HUES6 (cell line): ENCODE data around the gene ADGRL3.
"Not testable (repeated sequence)": the region's sequence is repeated elsewhere in the genome, so short reads cannot be mapped to it uniquely, and the experiment has no call there.

Experiments
- H3K27ac ChIP-seq: 2 replicates; pipeline ENCODE4 v1.7.0; 2013; ENCODE audit warnings: low read depth, mild to moderate bottlenecking, low read length, inconsistent platforms
- H3K27me3 ChIP-seq: 2 replicates; pipeline ENCODE4 v1.6.1; 2013; ENCODE audit warnings: low read length; ENCODE audit not compliant: control insufficient read depth, insufficient read depth
- H3K36me3 ChIP-seq: 2 replicates; pipeline ENCODE4 v1.6.1; 2013; ENCODE audit warnings: low read length; ENCODE audit not compliant: control insufficient read depth, insufficient read depth
- H3K4me1 ChIP-seq: 2 replicates; pipeline ENCODE4 v1.6.1; 2013; ENCODE audit warnings: low read length; ENCODE audit not compliant: control insufficient read depth, insufficient read depth
- H3K4me3 ChIP-seq: 2 replicates; pipeline ENCODE4 v1.5.1; 2013; ENCODE audit warnings: low read depth, low read length
- H3K9ac ChIP-seq: one replicate; pipeline ENCODE4 v1.6.1; 2013; ENCODE audit warnings: mild to moderate bottlenecking, low read length
- H3K9me3 ChIP-seq: 2 replicates; pipeline ENCODE4 v1.6.1; 2013; ENCODE audit warnings: low read depth, low read length; ENCODE audit not compliant: control insufficient read depth, insufficient read depth

Gene ADGRL3

GRCh38 chr4:61827907-61828391 is 627.8 kb downstream of the ADGRL3 start:
- no peak overlapping the region for H3K9ac ChIP-seq
- H3K9me3 ChIP-seq, result no peaks in the 10 kb centered on the region
- H3K27me3 ChIP-seq, result no peaks in the 10 kb centered on the region
- H3K27ac ChIP-seq, result no peak overlapping the region
- H3K4me1 ChIP-seq, result peaks cover 20% of the 10 kb centered on the region
- no peak overlapping the region for H3K4me3 ChIP-seq
- no peaks in the 10 kb centered on the region for H3K36me3 ChIP-seq

- peaks cover 20% of the 10 kb centered on the region for H3K4me1 ChIP-seq
- no peak overlapping the region for H3K27ac ChIP-seq
- no peaks in the 10 kb centered on the region for H3K36me3 ChIP-seq
- no peaks in the 10 kb centered on the region for H3K9me3 ChIP-seq
- no peak overlapping the region for H3K4me3 ChIP-seq
- H3K27me3 ChIP-seq, result no peaks in the 10 kb centered on the region
- no peak overlapping the region for H3K9ac ChIP-seq
Measured at GRCh38 chr4:61828960-61829359, 628.8 kb downstream of the ADGRL3 start.

GRCh38 chr4:61831987-61832386 is 631.9 kb downstream of the ADGRL3 start:
- Histone ChIP-seq H3K36me3 (no peaks in the 10 kb centered on the region), H3K27ac (no peak overlapping the region), H3K4me3 (no peak overlapping the region), H3K27me3 (no peaks in the 10 kb centered on the region), H3K4me1 (peaks cover 34% of the 10 kb centered on the region), H3K9ac (no peak overlapping the region), H3K9me3 (no peaks in the 10 kb centered on the region)

GRCh38 chr4:61837395-61837794 is 637.3 kb downstream of the ADGRL3 start:
- Histone ChIP-seq H3K9me3 (no peaks in the 10 kb centered on the region), H3K4me1 (peaks cover 41% of the 10 kb centered on the region), H3K9ac (no peak overlapping the region), H3K4me3 (no peak overlapping the region), H3K27ac (peak overlapping the region; percentile 22; the same call in 1 of the 2 replicates), H3K36me3 (no peaks in the 10 kb centered on the region), H3K27me3 (no peaks in the 10 kb centered on the region)

GRCh38 chr4:61838072-61838471 is 637.9 kb downstream of the ADGRL3 start:
- H3K9me3 ChIP-seq, result no peaks in the 10 kb centered on the region
- peak overlapping the region; percentile 22; the same call in 1 of the 2 replicates for H3K27ac ChIP-seq
- no peaks in the 10 kb centered on the region for H3K27me3 ChIP-seq
- H3K4me3 ChIP-seq, result no peak overlapping the region
- no peaks in the 10 kb centered on the region for H3K36me3 ChIP-seq
- H3K4me1 ChIP-seq, result peaks cover 41% of the 10 kb centered on the region
- no peak overlapping the region for H3K9ac ChIP-seq

GRCh38 chr4:61841714-61842113 is 641.6 kb downstream of the ADGRL3 start:
- no peak overlapping the region for H3K4me3 ChIP-seq
- no peak overlapping the region for H3K9ac ChIP-seq
- H3K9me3 ChIP-seq, result 0 out of 2 replicates have a peak, but pooled peaks cover 2% of the 10 kb centered on the region
- no peak overlapping the region for H3K27ac ChIP-seq
- H3K36me3 ChIP-seq, result no peaks in the 10 kb centered on the region
- H3K4me1 ChIP-seq, result peaks cover 30% of the 10 kb centered on the region
- no peaks in the 10 kb centered on the region for H3K27me3 ChIP-seq

- Histone ChIP-seq H3K9ac (no peak overlapping the region), H3K9me3 (peaks cover 5% of the 10 kb centered on the region; the same call in 1 of the 2 replicates), H3K4me1 (peaks cover 18% of the 10 kb centered on the region; the same call in 1 of the 2 replicates), H3K4me3 (no peak overlapping the region), H3K27ac (no peak overlapping the region), H3K36me3 (no peaks in the 10 kb centered on the region), H3K27me3 (no peaks in the 10 kb centered on the region)
Measured at GRCh38 chr4:61851126-61851525, 651.0 kb downstream of the ADGRL3 start.

- H3K9ac ChIP-seq, H3K9me3 ChIP-seq, H3K27ac ChIP-seq, H3K36me3 ChIP-seq, H3K27me3 ChIP-seq, H3K4me3 ChIP-seq: not testable (repeated sequence)
- H3K4me1 ChIP-seq, result peaks cover 18% of the 10 kb centered on the region; the same call in 1 of the 2 replicates
Measured at GRCh38 chr4:61852105-61852504, 652.0 kb downstream of the ADGRL3 start.

- no peaks in the 10 kb centered on the region for H3K36me3 ChIP-seq
- no peaks in the 10 kb centered on the region; the same call in 1 of the 2 replicates for H3K9me3 ChIP-seq
- H3K27me3 ChIP-seq, result no peaks in the 10 kb centered on the region
- no peak overlapping the region for H3K27ac ChIP-seq
- H3K9ac ChIP-seq, result no peak overlapping the region
- peaks cover 18% of the 10 kb centered on the region; the same call in 1 of the 2 replicates for H3K4me1 ChIP-seq
- no peak overlapping the region for H3K4me3 ChIP-seq
Measured at GRCh38 chr4:61853041-61853440, 652.9 kb downstream of the ADGRL3 start.

- Histone ChIP-seq H3K9ac (no peak overlapping the region), H3K9me3 (no peaks in the 10 kb centered on the region), H3K27me3 (no peaks in the 10 kb centered on the region), H3K36me3 (no peaks in the 10 kb centered on the region), H3K27ac (no peak overlapping the region), H3K4me1 (no peaks in the 10 kb centered on the region), H3K4me3 (no peak overlapping the region)
Measured at GRCh38 chr4:61860376-61860775, 660.2 kb downstream of the ADGRL3 start.

GRCh38 chr4:61864286-61864685 is 664.2 kb downstream of the ADGRL3 start:
- Histone ChIP-seq H3K27ac (no peak overlapping the region), H3K4me3 (no peak overlapping the region), H3K9me3 (no peaks in the 10 kb centered on the region), H3K36me3 (no peaks in the 10 kb centered on the region), H3K4me1 (peaks cover 12% of the 10 kb centered on the region), H3K9ac (no peak overlapping the region), H3K27me3 (no peaks in the 10 kb centered on the region)
